Calu3 (cell line): ENCODE measurements around the gene PRSS37. TPM values are rescaled to one million over a fixed set of nuclear protein-coding genes. Genes with fewer than 3 reads are reported as not detected.

Source experiments
- Bru-seq: library from RNA; stranded (reverse); fragments of 400-500 nt; gene quantifications from one replicate; lab custom pipeline; 2021; lab: Mats Ljungman, UMichigan
- BruChase-seq, 2 experiments: library from RNA; stranded (reverse); fragments of 400-500 nt; gene quantifications; one replicate each; lab custom pipeline; 2021; lab: Mats Ljungman, UMichigan
- BruUV-seq: library from RNA; stranded (reverse); fragments of 400-500 nt; replicated peaks from 2 replicates; lab custom pipeline; 2021; lab: Mats Ljungman, UMichigan
- CTCF ChIA-PET: fragments of 300-600 bp; sonication (Branson Sonifier 250); formaldehyde crosslinking; loops from one replicate; lab custom pipeline; 2022; ENCODE audit warnings: antibody characterized with exemption; lab: Charles Lee
- DNase-seq: peaks from one replicate; pipeline ENCODE4 v3.0.0; 2022
- H3K27ac Mint-ChIP-seq: one replicate; pipeline ENCODE4 v1.8.0; 2022; ENCODE audit warnings: mixed read lengths; ENCODE audit not compliant: unreplicated experiment
- H3K27me3 Mint-ChIP-seq: one replicate; pipeline ENCODE4 v1.8.0; 2022; ENCODE audit warnings: mixed read lengths; ENCODE audit not compliant: unreplicated experiment
- H3K36me3 Mint-ChIP-seq: one replicate; pipeline ENCODE4 v1.8.0; 2022; ENCODE audit warnings: mild to moderate bottlenecking, moderate library complexity, mixed read lengths; ENCODE audit not compliant: insufficient read depth, unreplicated experiment
- H3K4me1 Mint-ChIP-seq: one replicate; pipeline ENCODE4 v1.8.0; 2022; ENCODE audit warnings: mild to moderate bottlenecking, low read depth, mixed read lengths; ENCODE audit not compliant: unreplicated experiment
- H3K4me3 Mint-ChIP-seq: one replicate; pipeline ENCODE4 v1.8.0; 2022; ENCODE audit warnings: mild to moderate bottlenecking, low read depth, moderate library complexity, mixed read lengths; ENCODE audit not compliant: unreplicated experiment
- H3K9me3 Mint-ChIP-seq: one replicate; pipeline ENCODE4 v1.8.0; 2022; ENCODE audit warnings: low read depth, mixed read lengths; ENCODE audit not compliant: unreplicated experiment
- CTCF ChIP-seq: fragments of 200-600 bp; IDR thresholded peaks from one replicate; pipeline ENCODE4 v1.8.0; 2022; ENCODE audit warnings: antibody characterized with exemption; ENCODE audit not compliant: unreplicated experiment
- intact Hi-C: fragments of 100-400 bp; cut with micrococcal nuclease; formaldehyde crosslinking; loops from one replicate; pipeline ENCODE4 v1.10.0; 2022; ENCODE audit not compliant: unreplicated experiment
- long read RNA-seq: library from polyadenylated mRNA; stranded (forward); transcript quantifications from one replicate; pipeline ENCODE4 v2.0.0, GENCODE V29; 2022
- total RNA-seq: library from RNA; stranded (reverse); gene quantifications from 2 replicates; pipeline ENCODE4 v1.2.3, GENCODE V29; 2022

PRSS37 gene, protein sequence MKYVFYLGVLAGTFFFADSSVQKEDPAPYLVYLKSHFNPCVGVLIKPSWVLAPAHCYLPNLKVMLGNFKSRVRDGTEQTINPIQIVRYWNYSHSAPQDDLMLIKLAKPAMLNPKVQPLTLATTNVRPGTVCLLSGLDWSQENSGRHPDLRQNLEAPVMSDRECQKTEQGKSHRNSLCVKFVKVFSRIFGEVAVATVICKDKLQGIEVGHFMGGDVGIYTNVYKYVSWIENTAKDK
- total RNA-seq (not detected in 2 replicates), Bru-seq, nascent RNA (not detected), BruChase-seq, experiment 1, labeled RNA remaining after a 6-hour chase (not detected), BruChase-seq, experiment 2, labeled RNA remaining after a 2-hour chase (not detected)
- long read RNA-seq = 0 reads

- intact Hi-C loops = no loop called here
- Mint-ChIP-seq H3K36me3 (no peaks in the 10 kb centered on the region), H3K4me1 (peaks cover 10% of the 10 kb centered on the region), H3K4me3 (no peak within 1 kb of the TSS), H3K27me3 (no peaks in the 10 kb centered on the region), H3K9me3 (no peaks in the 10 kb centered on the region), H3K27ac (no peak within 1 kb of the TSS)
- no TSS peak for BruUV-seq
- CTCF ChIA-PET = no interaction called here
- TF ChIP-seq CTCF = no peak
- DNase-seq = no peak
Measured at GRCh38 chr7:141841385-141841784, at the start of gene PRSS37. Gene PRSS37 (minus strand): TSS chr7:141841485. CDS start chr7:141841049, 436 bp downstream.

DNA sequence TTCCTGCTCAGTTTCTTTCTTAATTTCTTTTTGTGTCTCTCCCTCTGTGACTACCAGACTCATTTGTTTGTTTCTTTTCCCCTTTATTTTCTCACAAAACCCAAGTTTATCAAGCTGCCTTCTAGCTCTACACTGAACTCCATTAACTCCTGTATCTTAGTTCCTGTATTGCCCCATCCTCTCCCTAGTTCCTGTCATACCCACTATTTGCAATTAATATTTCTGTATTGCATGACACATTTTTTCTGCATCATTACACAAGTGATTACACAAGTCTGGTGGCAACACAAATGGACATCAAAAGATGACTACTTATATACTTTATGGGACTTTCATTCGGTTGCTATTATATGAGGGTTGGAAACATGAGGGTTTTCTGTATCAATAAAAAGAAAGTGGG lies 48.0 kb upstream of the PRSS37 start:
- no TSS peak for BruUV-seq
- no peak for TF ChIP-seq CTCF
- intact Hi-C loops = no loop called here
- H3K27ac Mint-ChIP-seq = no peak overlapping the region
- CTCF ChIA-PET = no interaction called here
- no peaks in the 10 kb centered on the region for H3K36me3 Mint-ChIP-seq
- peaks cover 7% of the 10 kb centered on the region for H3K27me3 Mint-ChIP-seq
- H3K4me1 Mint-ChIP-seq = no peaks in the 10 kb centered on the region
- no peak overlapping the region for H3K4me3 Mint-ChIP-seq
- peaks cover 3% of the 10 kb centered on the region for H3K9me3 Mint-ChIP-seq
- no peak for DNase-seq

GRCh38 chr7:141884539-141885225 lies 43.4 kb upstream of the PRSS37 start:
- no peaks in the 10 kb centered on the region for H3K9me3 Mint-ChIP-seq
- H3K27me3 Mint-ChIP-seq = peaks cover 11% of the 10 kb centered on the region
- no peak overlapping the region for H3K27ac Mint-ChIP-seq
- no peaks in the 10 kb centered on the region for H3K4me1 Mint-ChIP-seq
- H3K36me3 Mint-ChIP-seq = no peaks in the 10 kb centered on the region
- no peak for DNase-seq
- BruUV-seq = no TSS peak
- intact Hi-C loops = no loop called here
- no peak for TF ChIP-seq CTCF
- CTCF ChIA-PET = interaction anchor here (0.7 kb wide), 1 partner anchor 536 kb away, joined by 3 read pairs; no protein-coding TSS in a partner anchor
- H3K4me3 Mint-ChIP-seq = no peak overlapping the region

GRCh38 chr7:141880960-141881359 lies 39.7 kb upstream of the PRSS37 start:
- no peak overlapping the region for H3K27ac Mint-ChIP-seq
- H3K9me3 Mint-ChIP-seq = no peaks in the 10 kb centered on the region
- H3K4me1 Mint-ChIP-seq = no peaks in the 10 kb centered on the region
- BruUV-seq = no TSS peak
- DNase-seq = no peak
- intact Hi-C loops = no loop called here
- no peak overlapping the region for H3K4me3 Mint-ChIP-seq
- TF ChIP-seq CTCF = no peak
- H3K27me3 Mint-ChIP-seq = peaks cover 11% of the 10 kb centered on the region
- H3K36me3 Mint-ChIP-seq = no peaks in the 10 kb centered on the region
- CTCF ChIA-PET = no interaction called here
